Stimulated activated CD8-positive, alpha-beta memory T cell treated with anti-CD3 and anti-CD28 coated beads, Interleukin-4, amount 100 ng/mL, for 1 hour (primary cell): ENCODE data around the gene SDK2.

Experiments
- DNase-seq, 2 donors: peaks; one replicate each; pipeline ENCODE4 v3.0.0-alpha.2; 2020; ENCODE audit warnings: low read depth in 2 of 2, low spot score in 1 of 2

Gene SDK2

DNA sequence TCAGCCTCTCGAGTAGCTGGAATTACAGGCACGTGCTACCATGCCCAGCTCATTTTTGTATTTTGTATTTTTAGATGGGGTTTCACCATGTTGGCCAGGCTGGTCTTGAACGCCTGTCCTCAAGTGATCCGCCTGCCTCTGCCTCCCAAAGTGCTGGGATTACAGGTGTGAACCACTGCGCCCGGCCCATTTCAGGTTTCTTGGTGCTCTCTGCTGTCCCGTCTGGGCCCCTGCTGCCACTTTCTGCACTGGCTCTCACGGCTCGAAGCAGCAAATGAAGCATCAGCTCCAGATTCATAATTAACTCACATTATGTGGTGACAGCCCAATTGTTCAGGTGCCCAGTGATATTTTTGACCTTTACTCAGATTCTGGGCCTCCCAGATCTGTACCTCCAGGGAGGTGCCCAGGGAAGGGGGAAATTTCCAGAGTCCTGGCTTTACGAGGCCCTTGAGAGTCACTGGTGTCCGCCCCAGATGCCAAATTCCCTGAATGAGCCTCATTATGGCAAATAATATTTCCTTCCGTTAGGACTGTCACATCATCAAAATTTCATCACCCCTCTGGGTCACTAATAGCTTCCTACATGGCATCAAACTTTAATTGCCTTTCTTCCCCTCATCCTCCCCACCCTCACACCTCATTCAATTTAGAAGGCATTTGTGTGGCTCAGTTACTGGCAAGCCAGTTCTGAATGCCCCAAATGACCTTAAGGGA lies 9.0 kb downstream of the SDK2 start:
- DNase-seq = no peak

DNA sequence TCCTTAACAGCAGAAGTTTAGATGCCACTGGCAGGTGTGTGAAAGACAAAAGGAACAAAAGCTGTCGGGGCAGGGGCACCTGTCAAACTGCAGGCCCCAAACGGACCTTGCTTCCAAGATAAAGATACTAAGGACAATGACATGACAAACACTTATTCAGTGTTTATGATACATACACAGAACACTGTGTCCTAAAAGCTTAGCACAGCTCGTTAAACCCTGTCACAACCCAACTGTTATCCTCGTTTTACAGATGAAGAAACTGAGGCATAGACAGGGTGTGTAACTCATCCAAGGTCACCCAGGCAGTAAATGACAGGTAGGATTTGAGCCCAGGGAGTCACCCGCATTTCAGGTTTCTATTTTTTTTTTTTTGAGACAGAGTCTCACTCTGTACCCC lies 9.6 kb downstream of the SDK2 start:
- DNase-seq = no peak

DNA sequence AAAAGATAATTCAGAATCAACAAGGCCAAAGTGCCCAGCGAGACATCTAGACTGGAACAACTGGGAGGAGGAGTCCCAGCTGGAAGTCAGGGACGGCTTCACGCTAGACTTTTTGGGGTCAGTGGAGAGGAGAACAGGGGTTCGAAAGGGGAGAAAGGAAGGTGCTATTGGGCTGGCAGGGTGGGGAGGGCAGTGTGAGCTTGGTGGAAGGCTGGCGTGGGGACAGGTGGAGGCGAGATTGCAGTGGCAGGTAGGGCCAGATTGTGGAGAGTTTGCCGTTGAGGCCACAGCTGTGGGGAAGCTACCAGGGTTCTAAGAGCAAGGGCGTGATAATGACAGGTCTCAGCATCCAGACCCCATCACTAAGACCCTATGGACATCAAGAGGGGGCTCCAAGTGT lies 10.5 kb downstream of the SDK2 start:
- no peak for DNase-seq

DNA sequence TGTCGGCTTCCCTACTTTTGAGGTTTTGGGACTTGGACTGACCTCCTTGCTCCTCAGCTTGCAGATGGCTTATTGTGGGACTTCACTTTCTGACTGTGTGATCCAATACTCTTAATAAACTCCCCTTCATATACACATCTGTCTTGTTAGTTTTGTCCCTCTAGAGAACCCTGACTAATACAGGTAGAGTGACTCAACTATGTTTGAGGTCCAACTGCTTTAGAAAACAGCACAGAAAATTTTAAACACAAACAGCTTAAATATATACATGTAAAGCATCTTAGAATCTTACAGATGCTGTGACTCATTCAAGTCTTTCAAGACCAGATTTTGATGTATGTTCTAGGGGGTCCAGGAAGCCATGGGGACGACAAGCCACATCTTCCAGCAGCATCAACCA lies 11.7 kb downstream of the SDK2 start:
- no peak for DNase-seq

DNA sequence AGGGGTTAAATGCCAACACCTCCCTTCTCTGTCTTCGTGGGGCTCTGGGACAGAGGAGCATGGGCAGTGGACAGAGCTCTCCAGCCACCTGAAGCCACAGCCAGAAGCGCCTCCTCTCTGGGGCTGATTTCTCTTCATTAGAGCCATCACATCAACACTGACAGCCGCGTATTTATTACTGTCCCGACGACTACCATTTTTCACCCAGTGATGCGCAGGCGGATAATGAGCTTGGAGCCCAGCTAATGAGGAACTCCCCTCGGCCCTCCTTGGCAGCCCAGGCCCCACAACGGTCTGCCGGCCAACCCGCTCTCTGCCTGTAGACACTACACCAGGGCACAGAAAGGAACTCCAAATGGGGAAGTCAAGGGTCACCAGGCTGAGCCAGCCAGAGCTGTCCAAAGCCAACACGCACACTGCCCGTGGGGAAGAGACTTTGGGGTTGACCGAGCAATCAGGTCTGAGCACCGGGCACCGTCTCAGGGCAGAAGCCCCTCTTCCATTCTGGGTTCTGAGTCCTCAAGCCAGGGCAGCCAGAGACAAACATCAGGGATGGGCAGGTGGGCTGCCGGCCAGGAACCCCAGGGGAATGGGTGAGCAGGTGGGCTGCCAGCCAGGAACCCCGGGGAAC lies 13.2 kb downstream of the SDK2 start:
- no peak for DNase-seq

DNA sequence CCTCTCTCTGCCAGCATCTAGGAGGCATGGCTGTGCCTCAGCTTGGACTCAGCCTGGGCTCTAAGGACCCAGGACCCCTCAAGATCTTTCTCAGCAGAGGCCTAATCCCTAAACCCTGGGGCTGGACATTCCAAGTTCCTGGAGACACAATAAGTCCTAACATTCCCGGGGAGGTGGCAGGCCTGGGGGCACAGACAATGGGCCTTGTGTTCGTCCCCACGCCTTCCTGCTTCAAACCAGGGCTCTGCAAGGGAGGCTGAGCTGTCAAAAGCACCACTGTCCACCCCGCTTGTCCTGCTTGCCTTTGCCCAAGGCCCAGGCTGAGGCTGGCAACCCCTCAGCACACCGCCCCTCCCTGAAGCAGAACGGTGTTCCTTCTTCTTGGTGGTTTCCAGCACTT lies 13.7 kb downstream of the SDK2 start:
- DNase-seq = no peak

DNA sequence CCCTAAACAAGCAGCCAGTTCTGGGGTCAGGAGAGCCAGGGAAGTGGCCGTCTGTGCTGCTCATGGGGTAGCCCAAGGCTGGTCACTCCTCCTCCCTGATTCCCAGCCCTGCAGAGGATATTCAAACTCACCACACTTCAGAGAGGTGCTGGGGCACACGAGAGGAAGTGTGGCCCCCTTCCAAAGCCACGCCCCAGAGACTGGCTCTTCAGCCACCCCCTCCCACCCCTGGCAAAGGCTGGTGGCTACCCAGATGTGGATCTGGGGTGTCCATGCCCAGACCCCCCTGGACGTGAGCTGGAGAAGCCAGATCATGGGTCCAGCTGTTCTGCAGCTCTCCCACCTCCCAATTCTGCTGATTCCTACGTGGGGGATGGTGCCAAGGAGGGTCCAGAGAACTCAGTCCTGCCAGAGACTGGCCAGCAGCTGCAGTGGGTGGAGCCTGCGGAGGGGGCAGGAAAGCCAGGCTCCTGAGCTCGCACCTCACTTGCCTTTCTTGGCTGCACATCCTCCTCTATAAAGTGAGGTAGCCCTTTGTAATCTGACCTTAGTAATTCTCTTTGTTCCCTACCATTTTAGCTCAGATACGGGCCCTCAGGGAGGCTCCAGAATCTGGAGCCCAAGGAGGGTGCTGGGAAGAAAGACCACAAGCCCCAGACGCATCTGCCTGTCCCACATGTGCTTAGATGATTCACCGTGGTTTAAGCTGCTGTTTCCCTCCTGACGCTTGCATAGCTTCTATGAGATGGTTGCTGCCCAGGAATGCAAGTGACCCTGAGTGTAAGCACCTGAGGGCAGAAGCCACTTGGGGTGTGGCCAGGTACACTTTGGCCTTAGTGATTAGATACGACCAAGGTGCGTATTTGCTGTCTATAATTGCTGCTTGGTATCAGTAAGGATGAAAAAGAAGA lies 15.3 kb downstream of the SDK2 start:
- DNase-seq = no peak

DNA sequence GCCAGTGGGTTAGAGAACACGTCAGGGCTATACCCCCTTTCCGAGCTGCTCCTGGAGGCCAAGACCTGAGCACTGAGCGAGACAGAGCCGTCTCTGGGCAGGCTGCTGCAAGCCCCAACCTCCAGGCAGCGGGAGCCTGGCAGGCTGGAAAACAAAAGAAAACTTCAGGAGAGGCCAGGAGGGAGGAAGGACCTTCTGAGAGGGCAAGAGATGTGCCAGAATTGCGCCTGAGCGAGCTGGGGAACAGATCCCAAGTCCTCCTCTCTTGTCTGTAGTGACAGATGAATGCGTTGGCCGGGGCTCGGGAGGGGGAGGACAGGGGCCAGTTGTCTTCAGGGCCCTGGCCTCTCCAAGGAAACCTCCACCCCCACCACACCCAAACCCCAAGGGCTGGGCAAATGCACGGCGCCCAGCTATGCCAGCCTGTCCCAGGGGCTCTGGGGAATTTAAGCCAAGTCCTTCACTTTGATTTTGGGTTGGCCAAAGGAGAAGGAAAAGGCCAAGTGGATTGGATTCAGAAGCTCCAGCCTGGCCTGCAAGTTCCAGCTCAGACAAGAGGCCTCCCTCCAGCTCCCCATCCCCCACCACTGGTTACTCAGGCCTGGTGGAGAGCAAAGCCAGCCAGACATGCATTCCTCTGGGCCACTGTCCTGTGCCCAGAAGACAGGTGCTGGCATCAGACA lies 18.1 kb downstream of the SDK2 start:
- DNase-seq = no peak

DNA sequence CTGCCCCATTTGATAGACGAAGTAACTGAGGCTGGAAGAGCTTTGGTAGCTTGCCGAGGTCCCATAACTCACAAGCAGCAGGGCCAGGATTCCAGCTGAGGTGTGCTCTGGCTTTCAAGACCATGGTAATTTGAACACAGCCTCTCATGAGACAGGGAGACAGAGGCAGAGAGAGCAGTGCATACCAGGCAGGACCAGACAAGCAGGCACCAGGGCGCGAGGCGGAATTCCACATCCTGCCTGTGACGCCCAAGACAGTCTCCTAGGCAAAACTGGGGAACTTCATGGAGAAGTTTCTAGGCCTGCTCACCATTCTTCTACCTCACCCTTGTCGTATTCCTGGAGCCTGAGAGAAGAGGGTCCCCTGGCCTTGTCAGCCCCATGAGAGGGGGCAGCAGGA lies 19.2 kb downstream of the SDK2 start:
- DNase-seq = no peak

DNA sequence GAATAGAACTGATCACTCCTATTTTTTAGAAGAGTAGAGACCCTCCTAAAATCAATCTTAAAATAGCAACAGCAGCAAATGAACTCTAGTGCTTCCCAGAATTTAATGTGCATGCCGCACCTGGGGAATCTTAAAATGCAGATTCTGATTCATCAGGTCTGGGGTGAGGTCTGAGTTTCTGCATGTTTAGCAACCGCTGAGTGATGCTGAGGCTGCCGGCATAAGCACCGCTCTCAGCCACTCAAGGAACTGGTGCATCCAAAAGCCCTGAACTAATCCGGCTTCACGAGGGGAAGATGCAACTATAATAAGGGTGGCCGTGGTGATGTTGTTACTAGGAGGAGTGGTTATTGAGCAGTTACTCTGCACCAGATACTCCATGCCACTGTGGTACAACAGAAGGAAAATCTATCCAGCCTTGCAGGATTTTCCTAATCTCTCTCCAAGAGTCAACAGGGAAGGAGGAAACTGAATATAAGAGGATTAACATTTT lies 19.7 kb downstream of the SDK2 start:
- no peak for DNase-seq

DNA sequence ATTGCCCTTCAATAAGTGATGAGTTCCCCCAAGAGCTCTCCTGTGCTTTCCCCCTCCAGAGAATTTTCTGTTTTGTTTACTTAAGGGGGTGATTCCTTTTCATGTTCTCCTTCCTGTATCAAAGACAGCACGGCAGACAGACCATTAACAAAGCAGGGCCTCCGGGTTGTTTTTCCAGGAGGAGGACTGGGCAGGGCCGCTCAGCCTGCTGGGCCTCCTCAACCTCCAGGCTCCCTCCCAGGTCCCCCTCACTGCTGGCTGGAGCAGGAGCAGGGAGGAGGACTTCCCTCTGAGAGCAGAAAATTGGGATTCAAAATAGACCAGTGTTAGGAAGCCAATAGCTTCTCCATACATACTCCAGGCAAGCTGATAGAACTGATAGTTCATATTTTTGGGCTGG lies 20.4 kb downstream of the SDK2 start:
- no peak for DNase-seq

DNA sequence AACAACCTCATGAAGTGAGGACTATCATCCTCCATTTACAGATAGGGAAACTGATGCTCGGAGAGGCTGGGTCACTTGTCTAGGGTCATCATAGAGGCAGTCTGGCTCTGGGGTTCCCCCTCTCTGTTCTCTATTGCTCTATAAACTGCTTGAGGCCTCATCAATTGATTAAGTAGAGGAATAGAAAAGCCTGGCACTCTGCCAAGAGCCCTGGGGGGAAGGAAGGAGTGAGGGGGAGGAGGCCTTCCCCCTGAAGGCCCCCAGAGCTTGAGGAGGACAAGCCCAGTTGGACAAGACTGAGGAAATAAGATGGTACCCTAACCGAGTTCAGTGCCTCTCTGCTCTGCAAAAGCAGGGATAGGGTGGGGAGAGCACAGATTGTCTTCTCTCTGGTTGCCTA lies 21.0 kb downstream of the SDK2 start:
- no peak for DNase-seq

DNA sequence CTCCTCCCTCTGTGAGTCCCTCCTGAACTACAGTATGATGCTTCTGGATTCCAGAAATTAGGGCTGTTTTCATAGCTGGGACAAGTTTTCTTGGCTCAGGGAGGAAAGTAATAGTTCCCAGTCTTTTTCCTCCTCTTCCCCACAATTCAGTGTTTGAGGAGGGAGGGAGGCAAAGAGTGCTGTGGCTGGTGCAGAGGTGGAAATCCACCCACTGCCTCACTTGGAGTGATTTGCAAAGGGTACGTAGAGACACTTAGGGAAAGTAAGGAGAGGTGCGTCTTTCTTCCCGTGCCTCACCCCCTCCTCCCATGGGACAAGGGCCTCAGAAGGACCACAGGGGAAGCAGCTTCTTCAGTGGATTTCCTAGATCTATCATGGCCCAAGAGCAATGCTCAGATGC lies 21.9 kb downstream of the SDK2 start:
- no peak for DNase-seq

DNA sequence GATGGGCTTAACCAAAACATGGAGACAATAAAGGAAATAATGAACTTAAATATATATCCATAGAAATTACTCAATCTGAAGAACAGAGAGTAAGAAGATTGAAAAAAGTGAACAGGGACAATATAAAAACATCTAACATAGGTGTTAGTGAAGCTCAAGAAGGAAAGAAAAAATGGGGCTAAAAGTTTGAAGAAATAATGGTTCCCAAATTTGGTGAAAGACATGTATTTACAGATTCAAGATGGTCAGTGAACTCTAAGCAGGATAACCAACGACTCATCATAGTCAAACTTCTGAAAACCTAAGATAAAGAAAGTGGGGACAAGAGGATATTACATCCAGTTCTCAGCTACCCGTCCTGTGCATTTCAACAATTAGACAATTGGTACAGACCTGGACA lies 22.6 kb downstream of the SDK2 start:
- no peak for DNase-seq

DNA sequence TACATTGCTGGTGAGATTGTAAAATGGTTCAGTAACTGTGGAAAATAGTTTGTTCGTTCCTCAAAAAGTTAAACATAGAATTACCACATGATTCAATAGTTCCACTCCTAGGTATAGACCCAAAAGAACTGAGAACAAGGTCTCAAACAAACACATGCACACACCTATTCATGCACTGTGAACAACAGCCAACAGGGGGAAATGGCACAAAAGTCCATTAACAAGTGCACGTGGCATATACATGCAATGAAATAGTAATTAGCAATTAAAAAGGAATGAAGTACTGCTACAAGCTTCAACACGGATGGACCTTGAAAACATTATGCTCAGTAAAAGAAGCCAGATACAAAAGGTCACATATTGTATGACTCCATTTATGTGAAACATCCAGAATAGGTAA lies 23.8 kb downstream of the SDK2 start:
- DNase-seq = no peak

DNA sequence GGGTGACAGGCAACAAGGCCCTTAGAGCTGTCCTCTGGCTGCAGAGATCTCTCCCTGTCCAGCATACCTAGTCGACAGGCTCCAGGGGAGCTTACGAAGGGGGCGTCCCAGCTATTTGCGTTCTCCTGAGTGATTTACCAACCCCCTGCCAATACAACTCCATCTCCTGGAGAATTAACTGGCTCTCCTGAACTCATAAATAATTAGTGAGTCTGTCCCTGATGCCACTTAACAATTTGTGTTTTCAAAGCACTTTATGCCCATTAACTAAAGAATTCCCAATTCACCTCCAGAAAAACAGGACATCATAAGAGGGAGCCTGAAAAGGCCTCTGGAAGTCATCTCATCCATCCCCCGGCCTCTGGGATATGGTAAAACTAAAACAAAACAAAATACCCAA lies 26.7 kb downstream of the SDK2 start:
- no peak for DNase-seq

DNA sequence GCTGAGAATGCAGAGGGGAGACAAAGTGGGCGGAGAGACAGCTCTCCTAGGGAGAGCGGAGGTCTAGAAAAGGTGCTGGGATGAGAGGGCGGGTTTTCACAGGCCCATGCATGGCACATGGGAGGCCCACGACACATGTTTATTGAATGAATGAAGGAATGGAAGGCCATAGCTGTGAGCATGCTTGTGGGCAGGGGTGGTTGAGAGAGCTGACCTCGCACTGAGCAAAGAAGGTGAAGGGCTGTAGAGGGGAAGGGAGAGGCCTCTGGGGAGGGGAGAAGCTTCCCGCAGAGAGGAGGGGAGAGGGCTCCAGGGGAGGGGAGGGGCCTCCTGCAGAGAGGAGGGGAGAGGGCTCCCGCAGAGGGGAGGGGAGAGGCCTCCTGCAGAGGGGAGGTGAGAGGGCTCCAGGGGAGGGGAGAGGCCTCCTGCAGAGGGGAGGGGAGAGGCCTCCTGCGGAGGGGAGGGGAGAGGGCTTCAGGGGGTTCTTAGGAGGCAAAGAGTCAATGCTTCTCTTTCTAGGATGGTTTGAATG lies 27.3 kb downstream of the SDK2 start:
- no peak for DNase-seq

DNA sequence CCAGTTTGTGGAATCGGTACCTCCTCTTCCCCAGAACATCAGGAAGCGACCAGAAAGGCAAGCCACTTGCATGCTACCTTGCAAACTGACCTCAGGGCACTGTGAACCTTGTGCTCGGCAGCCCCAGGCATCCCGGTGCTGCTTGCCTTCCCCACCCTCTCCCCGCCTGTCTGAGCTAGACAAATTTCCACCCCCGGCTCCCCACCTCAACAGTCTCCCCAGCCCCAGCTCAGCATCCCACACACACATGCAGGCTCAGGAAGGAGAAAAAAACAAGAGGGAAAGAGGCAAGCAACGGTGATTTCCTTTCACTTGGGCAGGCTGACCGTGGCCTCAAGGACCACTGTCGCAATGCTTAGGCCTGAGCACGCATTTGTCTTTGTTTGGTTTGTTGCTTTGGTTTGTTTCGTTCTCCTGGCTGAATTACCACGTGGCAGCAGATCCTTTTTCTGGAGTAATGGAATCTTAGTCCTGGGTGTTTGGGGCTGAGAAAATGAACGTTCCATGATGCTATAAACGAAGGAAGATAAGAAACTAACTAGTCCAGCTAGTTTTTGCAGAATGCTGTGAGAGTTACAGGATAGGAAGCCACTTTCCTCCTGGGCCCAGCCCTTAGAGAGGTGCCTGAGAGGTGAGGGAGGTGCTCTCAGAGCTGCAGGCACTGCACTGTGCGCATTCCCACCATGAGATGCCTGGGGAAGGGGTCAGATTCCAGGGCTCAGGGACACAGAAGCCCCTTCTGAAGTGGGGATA lies 27.9 kb downstream of the SDK2 start:
- DNase-seq = no peak

DNA sequence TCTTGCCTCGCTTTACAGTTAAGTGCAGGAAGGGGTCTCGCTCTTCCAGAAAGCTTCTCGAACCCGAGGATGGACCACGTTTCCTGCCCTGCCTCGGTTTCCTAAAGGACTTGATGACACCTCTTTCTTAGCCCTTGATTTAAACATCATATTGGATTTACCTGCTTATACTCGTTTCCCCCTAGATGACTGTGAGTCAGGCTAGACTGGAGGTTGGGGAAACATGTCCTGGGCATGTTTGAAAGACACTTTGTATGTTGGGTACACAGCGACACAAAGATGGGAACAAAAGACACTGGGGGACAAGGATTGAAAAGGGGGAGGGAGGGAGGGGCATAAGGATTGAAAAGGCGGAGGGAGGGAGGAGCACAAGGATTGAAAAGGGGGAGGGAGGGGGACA lies 30.0 kb downstream of the SDK2 start:
- DNase-seq = no peak
